ENCODE results near the gene SSTR4.

SSTR4 gene

DNA sequence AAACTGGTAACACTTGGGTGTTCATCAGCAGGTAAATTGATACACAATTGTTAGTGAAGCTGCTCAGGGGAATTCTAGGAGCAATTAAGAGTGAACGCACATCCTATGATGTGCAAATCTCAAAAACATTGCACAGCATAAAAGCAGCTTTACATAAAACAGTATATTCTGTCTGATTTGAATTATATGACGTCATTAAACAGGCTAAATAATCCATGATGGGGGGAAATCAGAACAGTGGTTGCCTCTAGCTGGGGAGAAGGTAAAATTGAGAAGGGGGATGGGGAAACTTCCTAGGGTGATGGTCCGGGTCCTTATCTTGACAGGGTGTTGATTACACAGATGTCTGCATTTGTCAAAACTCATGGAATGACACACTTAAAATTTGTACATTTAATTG, 31.7 kb downstream of the SSTR4 start:
- Histone ChIP-seq H3K4me3 (ENCODE audit: low read depth, low read length) (no peak overlapping the region), H3K27me3 (ENCODE audit: control insufficient read depth, insufficient read depth, low read length) (no peaks in the 10 kb centered on the region; the same call in 1 of the 2 replicates), H3K27ac (ENCODE audit: low read depth, low read length) (no peak overlapping the region), H3K9me3 (ENCODE audit: control insufficient read depth, insufficient read depth, low read length) (no peaks in the 10 kb centered on the region), H3K4me1 (ENCODE audit: control insufficient read depth, insufficient read depth, low read length) (peaks cover 21% of the 10 kb centered on the region), H3K36me3 (ENCODE audit: control insufficient read depth, insufficient read depth, low read length) (no peaks in the 10 kb centered on the region), H3K9ac (ENCODE audit: low read depth, low read length) (no peak overlapping the region)

DNA sequence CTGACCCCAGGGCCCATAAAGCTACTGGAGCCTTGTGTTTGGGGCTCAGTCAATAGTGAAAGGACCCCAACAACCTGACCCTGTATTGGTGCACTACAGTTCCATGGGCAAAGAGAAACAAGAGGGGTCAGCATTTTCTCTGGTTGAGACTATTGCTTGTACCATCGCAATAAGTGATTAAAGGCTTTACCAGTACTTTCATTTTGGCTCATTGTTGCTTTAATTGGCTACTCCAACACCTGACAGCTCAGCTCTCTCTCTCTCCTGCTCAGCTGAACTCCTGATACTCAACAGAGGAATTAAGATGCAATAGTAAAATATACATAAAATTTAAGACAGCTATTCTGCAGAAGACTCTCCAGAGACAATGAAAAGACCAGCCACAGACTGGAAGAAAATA, 33.2 kb downstream of the SSTR4 start:
- Histone ChIP-seq H3K4me3 (ENCODE audit: low read depth, low read length) (no peak overlapping the region), H3K9me3 (ENCODE audit: control insufficient read depth, insufficient read depth, low read length) (no peaks in the 10 kb centered on the region), H3K36me3 (ENCODE audit: control insufficient read depth, insufficient read depth, low read length) (no peaks in the 10 kb centered on the region), H3K27me3 (ENCODE audit: control insufficient read depth, insufficient read depth, low read length) (no peaks in the 10 kb centered on the region; the same call in 1 of the 2 replicates), H3K9ac (ENCODE audit: low read depth, low read length) (no peak overlapping the region), H3K27ac (ENCODE audit: low read depth, low read length) (no peak overlapping the region), H3K4me1 (ENCODE audit: control insufficient read depth, insufficient read depth, low read length) (peaks cover 6% of the 10 kb centered on the region; the same call in 1 of the 2 replicates)

DNA sequence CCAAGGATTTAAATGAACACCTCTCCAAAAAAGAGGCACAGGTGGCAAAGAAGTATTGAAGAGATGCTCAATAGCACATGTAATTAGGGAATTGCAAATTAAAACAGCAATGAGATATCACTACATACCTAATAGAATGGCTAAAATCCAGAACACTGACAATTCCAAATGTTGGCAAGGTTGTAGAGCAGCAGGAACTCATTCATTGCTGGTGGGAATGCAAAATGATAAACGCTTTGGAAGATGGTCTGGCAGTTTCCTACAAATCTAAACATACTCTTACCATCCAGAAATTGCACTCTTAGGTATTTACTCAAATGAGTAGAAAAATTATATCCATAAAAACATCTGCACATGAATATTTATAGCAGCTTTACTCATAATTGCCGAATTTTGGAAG, 34.0 kb downstream of the SSTR4 start:
- Histone ChIP-seq H3K9ac (ENCODE audit: low read depth, low read length) (no peak overlapping the region), H3K27me3 (ENCODE audit: control insufficient read depth, insufficient read depth, low read length) (no peaks in the 10 kb centered on the region; the same call in 1 of the 2 replicates), H3K4me1 (ENCODE audit: control insufficient read depth, insufficient read depth, low read length) (no peaks in the 10 kb centered on the region), H3K36me3 (ENCODE audit: control insufficient read depth, insufficient read depth, low read length) (no peaks in the 10 kb centered on the region), H3K27ac (ENCODE audit: low read depth, low read length) (no peak overlapping the region), H3K9me3 (ENCODE audit: control insufficient read depth, insufficient read depth, low read length) (no peaks in the 10 kb centered on the region), H3K4me3 (ENCODE audit: low read depth, low read length) (no peak overlapping the region)

DNA sequence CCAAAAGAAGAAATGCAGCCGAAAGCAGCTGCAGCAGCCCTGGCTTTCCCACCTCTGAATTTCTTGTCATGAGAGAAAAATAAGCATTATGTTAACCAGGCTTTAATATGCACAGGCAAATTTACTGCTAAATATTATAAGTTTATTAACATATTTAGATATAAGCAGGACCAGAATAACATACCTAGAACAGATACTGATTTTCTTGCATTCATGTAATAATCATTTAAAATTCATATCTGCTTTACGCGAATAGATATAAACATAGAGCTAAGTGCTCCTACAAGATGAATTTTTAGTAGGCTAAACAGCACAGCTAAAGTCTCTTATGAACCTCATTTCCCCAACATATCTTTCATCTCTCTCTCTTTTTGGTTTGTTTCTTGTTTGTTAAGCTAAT, 36.3 kb downstream of the SSTR4 start:
- Histone ChIP-seq H3K4me1 (ENCODE audit: control insufficient read depth, insufficient read depth, low read length) (no peaks in the 10 kb centered on the region), H3K4me3 (ENCODE audit: low read depth, low read length) (no peak overlapping the region), H3K9me3 (ENCODE audit: control insufficient read depth, insufficient read depth, low read length) (no peaks in the 10 kb centered on the region), H3K27ac (ENCODE audit: low read depth, low read length) (no peak overlapping the region), H3K9ac (ENCODE audit: low read depth, low read length) (no peak overlapping the region), H3K36me3 (ENCODE audit: control insufficient read depth, insufficient read depth, low read length) (no peaks in the 10 kb centered on the region), H3K27me3 (ENCODE audit: control insufficient read depth, insufficient read depth, low read length) (no peaks in the 10 kb centered on the region; the same call in 1 of the 2 replicates)

DNA sequence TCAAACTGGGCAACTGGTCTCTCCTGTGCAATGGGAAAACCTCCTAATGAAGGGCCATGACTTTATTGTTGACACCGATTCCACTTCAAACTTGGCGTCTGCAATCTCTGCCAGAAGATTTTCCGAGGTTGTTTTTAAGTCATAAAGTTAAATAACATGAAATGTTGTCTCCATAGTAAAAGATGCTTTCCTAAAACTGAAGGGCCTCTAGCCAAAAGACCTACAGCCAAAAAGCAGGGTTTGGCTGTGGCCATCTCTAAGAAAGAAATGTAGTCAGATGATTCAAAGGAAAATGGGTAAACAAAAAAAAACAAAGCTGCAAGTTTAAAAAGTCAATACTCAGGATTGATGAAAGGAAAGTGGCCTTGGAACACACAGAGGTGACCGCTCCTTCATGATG, 36.9 kb downstream of the SSTR4 start:
- no peaks in the 10 kb centered on the region for H3K27me3 ChIP-seq (ENCODE audit: control insufficient read depth, insufficient read depth, low read length)
- no peaks in the 10 kb centered on the region for H3K9me3 ChIP-seq (ENCODE audit: control insufficient read depth, insufficient read depth, low read length)
- no peaks in the 10 kb centered on the region for H3K36me3 ChIP-seq (ENCODE audit: control insufficient read depth, insufficient read depth, low read length)
- H3K27ac ChIP-seq (ENCODE audit: low read depth, low read length): no peak overlapping the region
- H3K4me3 ChIP-seq (ENCODE audit: low read depth, low read length): no peak overlapping the region
- no peak overlapping the region for H3K9ac ChIP-seq (ENCODE audit: low read depth, low read length)
- no peaks in the 10 kb centered on the region for H3K4me1 ChIP-seq (ENCODE audit: control insufficient read depth, insufficient read depth, low read length)

DNA sequence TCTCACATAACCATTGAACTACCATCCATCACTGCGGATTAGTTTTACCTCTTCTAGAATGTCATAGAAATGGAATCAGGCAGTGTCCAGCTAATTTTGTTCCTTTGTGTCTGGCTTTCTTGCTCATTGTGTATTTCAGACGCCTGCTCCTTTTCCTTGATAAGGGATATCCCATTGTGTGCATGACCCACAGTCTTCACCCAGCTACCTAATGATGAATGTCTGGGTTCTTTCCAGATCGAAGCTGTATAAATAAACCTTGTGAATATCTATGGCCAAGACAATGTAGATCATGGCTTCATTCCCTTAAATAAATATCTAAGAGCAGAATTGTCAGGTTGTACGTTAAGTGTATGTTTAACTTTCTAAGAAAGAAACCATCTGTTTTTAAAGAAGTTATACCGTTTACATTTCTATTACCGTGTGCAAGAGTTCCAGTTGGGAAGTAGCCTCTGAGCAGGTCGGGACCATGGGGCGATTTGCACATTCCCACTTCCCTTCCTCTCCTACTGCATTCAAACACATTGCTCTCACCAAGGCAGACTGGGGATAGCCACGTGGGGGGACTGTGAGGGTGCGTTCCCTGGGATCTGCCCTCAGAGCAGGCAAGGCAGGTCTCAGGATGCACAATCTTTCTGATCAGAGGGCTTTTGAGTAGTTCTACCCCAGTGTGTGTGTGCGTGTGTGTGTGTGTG, 37.9 kb downstream of the SSTR4 start:
- Histone ChIP-seq H3K36me3 (ENCODE audit: control insufficient read depth, insufficient read depth, low read length) (no peaks in the 10 kb centered on the region), H3K27me3 (ENCODE audit: control insufficient read depth, insufficient read depth, low read length) (no peaks in the 10 kb centered on the region), H3K4me1 (ENCODE audit: control insufficient read depth, insufficient read depth, low read length) (no peaks in the 10 kb centered on the region), H3K9ac (ENCODE audit: low read depth, low read length) (no peak overlapping the region), H3K27ac (ENCODE audit: low read depth, low read length) (no peak overlapping the region), H3K4me3 (ENCODE audit: low read depth, low read length) (no peak overlapping the region), H3K9me3 (ENCODE audit: control insufficient read depth, insufficient read depth, low read length) (no peaks in the 10 kb centered on the region)

DNA sequence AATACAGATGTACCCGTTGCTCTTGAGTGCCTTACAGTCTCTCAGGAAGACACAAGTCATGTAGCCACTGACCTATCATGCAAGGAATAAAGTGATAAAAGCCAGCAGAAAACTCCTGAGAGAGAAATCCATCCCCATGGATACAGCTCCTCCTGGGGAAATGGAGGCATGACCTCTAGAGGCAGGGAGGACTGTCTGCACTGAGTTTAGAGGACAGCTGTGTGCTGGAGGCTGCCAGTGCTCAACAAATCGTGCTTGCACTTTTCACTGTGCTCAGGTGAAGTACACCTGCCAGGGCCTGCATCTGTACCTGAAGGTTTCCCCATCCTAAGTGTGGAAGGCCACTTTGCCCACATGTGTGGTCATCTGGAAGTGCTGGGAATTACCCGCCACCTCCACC, 38.9 kb downstream of the SSTR4 start:
- Histone ChIP-seq H3K36me3 (ENCODE audit: control insufficient read depth, insufficient read depth, low read length) (no peaks in the 10 kb centered on the region), H3K27ac (ENCODE audit: low read depth, low read length) (no peak overlapping the region), H3K9me3 (ENCODE audit: control insufficient read depth, insufficient read depth, low read length) (no peaks in the 10 kb centered on the region), H3K4me3 (ENCODE audit: low read depth, low read length) (no peak overlapping the region), H3K4me1 (ENCODE audit: control insufficient read depth, insufficient read depth, low read length) (no peaks in the 10 kb centered on the region), H3K9ac (ENCODE audit: low read depth, low read length) (no peak overlapping the region), H3K27me3 (ENCODE audit: control insufficient read depth, insufficient read depth, low read length) (no peaks in the 10 kb centered on the region)

DNA sequence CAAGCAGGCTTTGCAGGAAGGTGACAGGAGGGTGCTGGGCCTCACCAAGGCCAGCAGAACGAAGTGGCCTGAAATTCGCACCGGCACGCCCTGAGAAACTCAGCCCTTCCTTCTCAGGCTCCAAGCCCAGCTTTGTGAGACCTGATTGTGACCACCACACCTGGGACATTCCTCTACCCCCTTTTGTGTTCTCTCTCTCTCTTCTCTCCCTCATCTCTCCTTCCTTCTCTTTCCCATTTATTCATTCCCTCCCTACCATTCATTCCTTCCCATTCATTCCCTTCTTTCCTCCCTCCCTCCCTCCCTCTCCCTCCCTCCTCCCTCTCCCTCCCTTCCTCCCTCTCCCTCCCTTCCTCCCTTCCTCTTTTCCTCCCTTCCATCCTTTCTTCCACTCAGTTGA, 42.2 kb downstream of the SSTR4 start:
- H3K9me3 ChIP-seq (ENCODE audit: control insufficient read depth, insufficient read depth, low read length): no peaks in the 10 kb centered on the region
- H3K36me3 ChIP-seq (ENCODE audit: control insufficient read depth, insufficient read depth, low read length): no peaks in the 10 kb centered on the region
- no peak overlapping the region for H3K9ac ChIP-seq (ENCODE audit: low read depth, low read length)
- no peaks in the 10 kb centered on the region for H3K27me3 ChIP-seq (ENCODE audit: control insufficient read depth, insufficient read depth, low read length)
- no peak overlapping the region for H3K27ac ChIP-seq (ENCODE audit: low read depth, low read length)
- H3K4me1 ChIP-seq (ENCODE audit: control insufficient read depth, insufficient read depth, low read length): no peaks in the 10 kb centered on the region
- H3K4me3 ChIP-seq (ENCODE audit: low read depth, low read length): no peak overlapping the region

DNA sequence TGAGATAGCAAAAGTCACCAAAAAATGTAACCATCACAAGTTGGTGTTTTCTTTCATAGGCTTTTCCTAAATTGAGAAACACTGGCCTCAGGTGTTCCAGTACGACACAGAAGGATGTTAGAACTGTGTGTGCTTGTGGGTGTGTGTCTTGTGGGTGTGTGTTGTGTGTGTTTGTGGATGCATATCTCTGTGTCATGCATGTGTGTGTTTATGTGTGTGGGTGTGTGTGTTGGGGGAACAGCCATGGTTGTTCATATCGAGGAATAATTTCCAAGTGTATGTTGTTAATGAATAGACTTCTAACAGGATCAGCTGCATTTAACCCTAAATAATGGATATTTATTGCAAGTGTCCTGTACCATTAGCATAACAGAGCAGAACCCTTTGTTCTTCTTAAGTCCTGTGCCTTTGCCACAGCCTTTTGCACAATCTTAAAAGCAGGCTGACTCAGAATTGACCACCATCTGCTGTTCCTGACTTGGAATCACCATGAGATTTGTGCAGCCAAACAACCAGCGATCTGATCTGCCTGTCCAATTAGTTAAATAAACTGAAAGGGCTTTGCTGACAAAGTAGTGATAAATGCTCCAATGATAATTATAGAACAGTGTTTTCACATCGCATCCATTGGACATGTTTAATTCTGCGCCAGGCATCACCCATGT, 43.4 kb downstream of the SSTR4 start:
- Histone ChIP-seq H3K27ac (ENCODE audit: low read depth, low read length) (no peak overlapping the region), H3K4me1 (ENCODE audit: control insufficient read depth, insufficient read depth, low read length) (peaks cover 7% of the 10 kb centered on the region), H3K27me3 (ENCODE audit: control insufficient read depth, insufficient read depth, low read length) (no peaks in the 10 kb centered on the region)

DNA sequence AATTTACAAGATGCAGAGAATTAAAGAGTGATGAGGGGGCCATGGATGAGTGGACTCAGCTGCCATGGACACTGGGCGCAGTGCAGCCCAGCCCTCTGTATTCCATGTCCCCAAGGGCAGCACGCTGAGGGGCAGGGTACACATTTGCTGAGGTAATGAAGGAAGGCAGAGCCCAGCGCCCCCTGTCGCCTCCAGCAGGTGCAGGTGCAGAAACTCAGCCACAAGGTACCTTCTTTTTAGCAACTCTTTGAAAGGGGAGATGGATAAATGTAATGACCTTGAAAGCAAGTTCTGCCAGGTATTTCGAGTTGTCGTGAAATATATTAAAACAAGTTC, 43.9 kb downstream of the SSTR4 start:
- Histone ChIP-seq H3K9me3 (ENCODE audit: control insufficient read depth, insufficient read depth, low read length) (no peaks in the 10 kb centered on the region), H3K4me3 (ENCODE audit: low read depth, low read length) (no peak overlapping the region), H3K36me3 (ENCODE audit: control insufficient read depth, insufficient read depth, low read length) (no peaks in the 10 kb centered on the region), H3K27me3 (ENCODE audit: control insufficient read depth, insufficient read depth, low read length) (no peaks in the 10 kb centered on the region), H3K4me1 (ENCODE audit: control insufficient read depth, insufficient read depth, low read length) (peaks cover 7% of the 10 kb centered on the region), H3K9ac (ENCODE audit: low read depth, low read length) (no peak overlapping the region), H3K27ac (ENCODE audit: low read depth, low read length) (no peak overlapping the region)

More for the DNA sequence above, 43.4 kb downstream of the SSTR4 start:
- Histone ChIP-seq H3K36me3 (ENCODE audit: control insufficient read depth, insufficient read depth, low read length) (no peaks in the 10 kb centered on the region), H3K9ac (ENCODE audit: low read depth, low read length) (no peak overlapping the region), H3K9me3 (ENCODE audit: control insufficient read depth, insufficient read depth, low read length) (no peaks in the 10 kb centered on the region), H3K4me3 (ENCODE audit: low read depth, low read length) (no peak overlapping the region)

DNA sequence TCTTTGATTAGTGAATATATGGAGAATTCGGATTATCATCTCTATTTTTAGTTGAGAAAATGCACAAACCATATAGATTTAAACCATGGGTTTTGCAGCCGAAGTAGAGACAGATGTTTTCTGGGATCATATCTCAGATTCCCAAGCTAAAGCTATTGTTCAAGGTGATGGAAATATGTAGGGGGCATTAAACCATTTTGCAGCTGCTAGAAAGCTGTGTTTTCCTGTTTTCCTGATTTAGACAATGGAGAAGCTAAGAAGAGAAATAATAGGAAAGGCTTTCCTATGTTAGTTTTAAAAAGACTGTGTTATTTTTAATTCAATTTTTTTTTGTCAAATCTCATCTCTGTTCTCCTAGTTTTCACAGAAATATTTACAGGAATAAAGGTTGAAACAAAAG, 44.8 kb downstream of the SSTR4 start:
- Histone ChIP-seq H3K27ac (ENCODE audit: low read depth, low read length) (no peak overlapping the region), H3K36me3 (ENCODE audit: control insufficient read depth, insufficient read depth, low read length) (no peaks in the 10 kb centered on the region), H3K27me3 (ENCODE audit: control insufficient read depth, insufficient read depth, low read length) (no peaks in the 10 kb centered on the region), H3K4me1 (ENCODE audit: control insufficient read depth, insufficient read depth, low read length) (peaks cover 7% of the 10 kb centered on the region), H3K4me3 (ENCODE audit: low read depth, low read length) (no peak overlapping the region), H3K9me3 (ENCODE audit: control insufficient read depth, insufficient read depth, low read length) (no peaks in the 10 kb centered on the region), H3K9ac (ENCODE audit: low read depth, low read length) (no peak overlapping the region)
